NT2/D1 (cell line): Measurements from ENCODE around the gene LSP1.

Source experiments
- SUZ12 ChIP-seq: IDR thresholded peaks from 2 replicates; pipeline ENCODE4 v1.6.1; 2011; ENCODE audit not compliant: insufficient read length, insufficient read depth; ENCODE audit errors: extremely low read depth
- YY1 ChIP-seq: IDR thresholded peaks from 2 replicates; pipeline ENCODE4 v1.6.1; 2011; ENCODE audit not compliant: insufficient read length, insufficient read depth

DNA sequence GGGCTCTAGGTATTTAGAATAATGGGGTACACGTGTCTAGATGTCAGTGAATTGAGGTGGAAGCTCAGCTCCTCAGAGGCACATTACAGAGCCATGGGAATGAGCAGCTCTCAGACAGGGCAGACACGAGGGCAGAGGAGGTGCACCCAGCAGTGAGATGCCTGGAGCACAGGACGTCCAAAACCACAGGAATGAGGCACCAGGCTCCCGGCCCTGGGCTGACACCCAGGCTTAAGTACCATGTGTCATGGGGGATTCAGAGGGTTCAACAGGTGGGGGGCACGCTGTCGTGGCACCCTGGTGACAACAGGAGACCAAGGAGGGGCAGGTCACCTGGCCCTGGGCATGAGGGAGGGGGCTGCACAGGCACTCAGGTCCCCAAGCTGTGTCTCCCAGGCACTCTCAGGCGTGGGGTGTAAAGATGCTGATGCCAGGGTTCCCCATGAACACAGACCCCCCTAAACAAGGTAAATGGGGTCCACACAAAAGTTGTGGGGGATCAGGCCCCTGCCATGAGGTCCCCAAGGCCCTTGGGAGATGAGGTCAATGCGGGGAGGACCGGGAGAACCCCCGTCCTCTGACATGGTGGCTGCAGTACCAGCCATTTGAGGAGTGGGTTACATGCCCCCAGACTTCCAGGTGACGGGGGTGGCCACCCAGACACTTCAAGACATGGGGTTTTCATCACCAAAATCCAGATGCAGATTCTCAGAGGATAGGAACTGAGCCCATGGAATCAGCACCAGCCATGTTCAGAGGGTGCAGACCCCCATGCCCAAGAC is 23.7 kb upstream of the LSP1 start:
- TF ChIP-seq SUZ12: no peak
- no peak for TF ChIP-seq YY1
